Adrenal gland (tissue), 12 donors: Measurements from ENCODE around the gene ACSS3. TPM values are rescaled to one million over a fixed set of nuclear protein-coding genes. Genes with fewer than 3 reads are reported as not detected.
A peak's percentile ranks its signal among the peaks of the same experiment; 100 is the strongest.

Experiments used
- DNase-seq, 7 donors: peaks; one replicate each; pipeline ENCODE4 v3.0.0-alpha.2; 2019 to 2020
- H3K27ac ChIP-seq, 5 donors: fragments of 200-600 bp; sonication (generic) in 4 of 5; 1 replicate in 3 of 5; 2 replicates in 2 of 5; pipeline versions ENCODE4 v1.5.1 to v1.8.0; 2016 to 2020; ENCODE audit warnings: mild to moderate bottlenecking in 1 of 5
- H3K27me3 ChIP-seq: fragments of 200-600 bp; 2 replicates; pipeline ENCODE4 v1.8.0; 2021
- H3K36me3 ChIP-seq, 2 donors: fragments of 200-600 bp; replicated peaks in 1 of 2; 1 replicate in 1 of 2; 2 replicates in 1 of 2; pipeline versions ENCODE4 v1.5.1 to v1.8.0; 2018 to 2022
- H3K4me1 ChIP-seq, 2 donors: fragments of 200-600 bp; replicated peaks in 1 of 2; 1 replicate in 1 of 2; 2 replicates in 1 of 2; pipeline versions ENCODE4 v1.5.1 to v1.8.0; 2018 to 2021
- H3K4me3 ChIP-seq, 4 donors: fragments of 200-600 bp; sonication (generic) in 3 of 4; one replicate each; pipeline ENCODE4 v1.5.1; 2016 to 2018
- H3K9me3 ChIP-seq, 3 donors: fragments of 200-600 bp; sonication (generic) in 1 of 3; replicated peaks in 1 of 3; 1 replicate in 2 of 3; 2 replicates in 1 of 3; pipeline versions ENCODE4 v1.5.1 to v1.8.0; 2016 to 2021
- CTCF ChIP-seq, 6 experiments: fragments of 450-650 bp in 4 of 6; fragments of 200-600 bp in 2 of 6; sonication (generic) in 1 of 6; IDR thresholded peaks; 1 replicate in 5 of 6; 2 replicates in 1 of 6; pipeline versions ENCODE4 v1.5.1 to v1.8.0; 2016 to 2021; ENCODE audit warnings: antibody characterized with exemption in 6 of 6, mild to moderate bottlenecking in 2 of 6, moderate library complexity in 1 of 6
- POLR2A ChIP-seq, 2 donors: fragments of 450-650 bp; IDR thresholded peaks; one replicate each; pipeline ENCODE4 v1.6.1; 2017; ENCODE audit warnings: antibody characterized with exemption in 2 of 2, mild to moderate bottlenecking in 2 of 2, moderate library complexity in 1 of 2
- WGBS, 4 donors: extraction: QIAGEN DNeasy Blood & Tissue Kit in 2 of 4; methylation state at CpG; one replicate each; pipeline versions ENCODE4 v1.1.5 to v1.1.7; 2013 to 2017; 5-methylcytosine and 5-hydroxymethylcytosine counted together
- intact Hi-C, 2 donors: fragments of 100-400 bp; cut with DNase I; formaldehyde crosslinking; loops; one replicate each; pipeline versions ENCODE4 v1.14.1 to v1.15.0; 2022 to 2023
- polyA plus RNA-seq, 3 donors: library from polyadenylated mRNA; stranded (reverse); fragments of 200-250 nt in 2 of 3; fragments of 350-450 nt in 1 of 3; fragmentation: Illumina TruSeq in 1 of 3; extraction: RNeasy Lipid Tissue Mini Kit (QIAGEN cat#74804) in 1 of 3; gene quantifications; one replicate each; pipeline ENCODE4 v1.2.3, GENCODE V29; 2013 to 2014
- total RNA-seq, 9 donors: library from RNA; depleted of rRNA in 4 of 9; stranded (reverse); fragments of >200 nt in 4 of 9; fragments of 120-200 nt in 1 of 9; fragmentation: NEBNext Ultra II Directional in 1 of 9; extraction: Animal tissue kit (Norgen Biotek cat#: 25700) in 1 of 9; gene quantifications; one replicate each; pipeline versions ENCODE4 v1.1.0 to v1.2.4, GENCODE V29; 2013 to 2023
- donor health status: healthy with polysubstance abuse.
- donor health status: Bipolar disorder and iron deficiency.
- donor health status: DM: yes; HTN: yes; CAD: no.
- donor health status: DM: no; HTN: no; CAD: no.
- donor health status: DM: no; HTN: no; CAD: no.
- donor health status: DM: yes; HTN: yes; CAD: no.

Gene ACSS3
- total and polyA plus RNA-seq, 12 donors = 5.3 to 90.0 (median 36.1) TPM

DNA sequence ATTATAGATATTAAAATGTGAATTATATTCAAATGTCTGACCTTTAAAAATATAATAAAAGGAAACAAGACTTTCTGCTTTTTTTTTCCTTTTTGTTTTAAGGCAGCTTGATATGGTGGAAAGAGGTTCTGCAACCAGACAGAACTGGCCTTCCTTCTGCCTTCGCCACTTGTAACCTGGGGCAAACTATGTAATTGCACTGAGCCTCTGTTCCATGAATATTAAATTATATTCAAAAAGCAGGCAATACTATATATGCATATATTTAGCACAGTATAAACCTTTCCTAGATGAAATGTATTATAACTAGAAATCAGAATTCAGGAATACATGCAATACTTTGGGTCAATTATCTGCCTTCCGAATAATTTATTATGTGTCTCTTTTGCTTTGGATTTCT lies 59.9 kb downstream of the ACSS3 start:
- 47 to 97% (median 61%) methylated on average over 2 of the region's 2 CpGs for WGBS, 4 donors
- DNase-seq = no peak
- TF ChIP-seq POLR2A (IDR thresholded peaks at IDR 0.05) = no peak

GRCh38 chr12:81141217-81141616 lies 63.3 kb downstream of the ACSS3 start:
- Histone ChIP-seq H3K27me3 (no peaks in the 10 kb centered on the region), H3K4me3 (no peak overlapping the region), H3K9me3 (no peaks in the 10 kb centered on the region), H3K27ac (no peak overlapping the region), H3K4me1 (no peaks in the 10 kb centered on the region), H3K36me3 (no peaks in the 10 kb centered on the region)
- no peak for DNase-seq
- TF ChIP-seq CTCF (IDR thresholded peaks at IDR 0.05) = no peak
- TF ChIP-seq POLR2A (IDR thresholded peaks at IDR 0.05) = no peak
- WGBS, 4 donors = 86 to 91% (median 90%) methylated on average over 1 of the region's 1 CpG
- intact Hi-C loops = no loop called here

More for the DNA sequence above, 59.9 kb downstream of the ACSS3 start:
- intact Hi-C loops = no loop called here
- H3K27me3 ChIP-seq = no peaks in the 10 kb centered on the region
- H3K36me3 ChIP-seq = no peaks in the 10 kb centered on the region
- no peaks in the 10 kb centered on the region for H3K9me3 ChIP-seq
- H3K27ac ChIP-seq = no peak overlapping the region
- no peaks in the 10 kb centered on the region for H3K4me1 ChIP-seq
- H3K4me3 ChIP-seq = no peak overlapping the region

- no peak for TF ChIP-seq CTCF (IDR thresholded peaks at IDR 0.05)
- TF ChIP-seq POLR2A (IDR thresholded peaks at IDR 0.05) = no peak
- Histone ChIP-seq H3K27ac (no peak overlapping the region), H3K27me3 (no peaks in the 10 kb centered on the region), H3K9me3 (no peaks in the 10 kb centered on the region), H3K4me3 (no peak overlapping the region), H3K36me3 (no peaks in the 10 kb centered on the region), H3K4me1 (no peaks in the 10 kb centered on the region)
- peak in 2 of 7 donors; percentile 24 to 27 for DNase-seq
- intact Hi-C loops = no loop called here
- WGBS, 4 donors = 57 to 76% (median 60%) methylated on average over 5 of the region's 5 CpGs
Measured at GRCh38 chr12:81143057-81143456, 65.2 kb downstream of the ACSS3 start.

- Histone ChIP-seq H3K27ac (no peak overlapping the region), H3K9me3 (no peaks in the 10 kb centered on the region), H3K4me1 (no peaks in the 10 kb centered on the region), H3K4me3 (no peak overlapping the region), H3K36me3 (no peaks in the 10 kb centered on the region), H3K27me3 (no peaks in the 10 kb centered on the region)
- intact Hi-C loops = no loop called here
- no peak for TF ChIP-seq POLR2A (IDR thresholded peaks at IDR 0.05)
- TF ChIP-seq CTCF (IDR thresholded peaks at IDR 0.05) = no peak
- no peak for DNase-seq
- WGBS, 4 donors = 79 to 95% (median 90%) methylated on average over 3 of the region's 3 CpGs
Measured at GRCh38 chr12:81146228-81147225, 68.6 kb downstream of the ACSS3 start.
